Stomach (tissue), 4 donors: Measurements from ENCODE around the gene CD44.

Source experiments
- EP300 ChIP-seq: sonication (generic); formaldehyde crosslinking; IDR thresholded peaks from one replicate; pipeline ENCODE4 v1.6.1; 2017; ENCODE audit warnings: antibody characterized with exemption
- TF ChIP-seq, protein P1 (sequence below), 7 experiments: fragments of 450-650 bp in 4 of 7; fragments of 200-600 bp in 3 of 7; sonication (generic) in 3 of 7; IDR thresholded peaks; one replicate each; pipeline ENCODE4 v1.5.1; 2016 to 2019; ENCODE audit warnings: antibody characterized with exemption in 7 of 7, control low read depth in 2 of 7, mild to moderate bottlenecking in 1 of 7

DNA sequence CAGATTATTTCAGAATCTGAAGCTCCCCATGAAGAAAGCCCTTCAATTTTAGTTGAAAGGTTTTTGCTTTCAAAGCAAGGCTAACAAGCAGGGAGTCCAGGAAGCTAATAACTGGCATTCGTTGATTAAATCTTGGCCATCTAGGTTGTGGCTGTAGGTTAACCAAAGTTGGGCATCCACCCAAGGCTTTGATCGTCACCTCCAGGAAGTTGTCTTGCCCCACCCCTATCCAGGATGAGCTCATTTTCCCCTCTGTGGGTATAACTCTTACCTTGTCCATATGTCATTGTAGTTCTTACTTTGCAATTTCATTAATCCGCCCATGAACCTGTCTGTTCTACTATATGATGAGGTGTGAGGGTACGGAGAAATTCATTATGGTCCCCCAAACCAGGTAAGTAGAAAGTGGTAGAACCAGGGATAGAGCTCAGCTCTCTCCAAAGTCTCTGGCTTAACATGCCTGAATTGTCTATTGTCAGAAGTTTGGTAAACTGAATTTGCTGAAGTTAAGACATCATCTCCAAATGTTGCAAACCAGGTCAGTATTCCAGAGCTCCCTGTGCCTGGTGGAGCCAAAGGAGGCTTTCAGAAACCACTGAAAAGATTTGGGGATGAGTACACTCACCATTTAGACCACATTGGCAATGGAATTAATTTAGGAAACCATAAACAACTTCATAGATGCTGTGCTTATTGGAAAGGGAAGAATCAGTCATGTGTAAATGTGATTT, 97.1 kb downstream of the CD44 start:
- TF ChIP-seq EP300, result no peak
- TF ChIP-seq, protein P1, sequence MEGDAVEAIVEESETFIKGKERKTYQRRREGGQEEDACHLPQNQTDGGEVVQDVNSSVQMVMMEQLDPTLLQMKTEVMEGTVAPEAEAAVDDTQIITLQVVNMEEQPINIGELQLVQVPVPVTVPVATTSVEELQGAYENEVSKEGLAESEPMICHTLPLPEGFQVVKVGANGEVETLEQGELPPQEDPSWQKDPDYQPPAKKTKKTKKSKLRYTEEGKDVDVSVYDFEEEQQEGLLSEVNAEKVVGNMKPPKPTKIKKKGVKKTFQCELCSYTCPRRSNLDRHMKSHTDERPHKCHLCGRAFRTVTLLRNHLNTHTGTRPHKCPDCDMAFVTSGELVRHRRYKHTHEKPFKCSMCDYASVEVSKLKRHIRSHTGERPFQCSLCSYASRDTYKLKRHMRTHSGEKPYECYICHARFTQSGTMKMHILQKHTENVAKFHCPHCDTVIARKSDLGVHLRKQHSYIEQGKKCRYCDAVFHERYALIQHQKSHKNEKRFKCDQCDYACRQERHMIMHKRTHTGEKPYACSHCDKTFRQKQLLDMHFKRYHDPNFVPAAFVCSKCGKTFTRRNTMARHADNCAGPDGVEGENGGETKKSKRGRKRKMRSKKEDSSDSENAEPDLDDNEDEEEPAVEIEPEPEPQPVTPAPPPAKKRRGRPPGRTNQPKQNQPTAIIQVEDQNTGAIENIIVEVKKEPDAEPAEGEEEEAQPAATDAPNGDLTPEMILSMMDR (IDR thresholded peaks at IDR 0.05), result no peak
